Measurements from ENCODE around the gene DAGLA.

DAGLA gene

DNA sequence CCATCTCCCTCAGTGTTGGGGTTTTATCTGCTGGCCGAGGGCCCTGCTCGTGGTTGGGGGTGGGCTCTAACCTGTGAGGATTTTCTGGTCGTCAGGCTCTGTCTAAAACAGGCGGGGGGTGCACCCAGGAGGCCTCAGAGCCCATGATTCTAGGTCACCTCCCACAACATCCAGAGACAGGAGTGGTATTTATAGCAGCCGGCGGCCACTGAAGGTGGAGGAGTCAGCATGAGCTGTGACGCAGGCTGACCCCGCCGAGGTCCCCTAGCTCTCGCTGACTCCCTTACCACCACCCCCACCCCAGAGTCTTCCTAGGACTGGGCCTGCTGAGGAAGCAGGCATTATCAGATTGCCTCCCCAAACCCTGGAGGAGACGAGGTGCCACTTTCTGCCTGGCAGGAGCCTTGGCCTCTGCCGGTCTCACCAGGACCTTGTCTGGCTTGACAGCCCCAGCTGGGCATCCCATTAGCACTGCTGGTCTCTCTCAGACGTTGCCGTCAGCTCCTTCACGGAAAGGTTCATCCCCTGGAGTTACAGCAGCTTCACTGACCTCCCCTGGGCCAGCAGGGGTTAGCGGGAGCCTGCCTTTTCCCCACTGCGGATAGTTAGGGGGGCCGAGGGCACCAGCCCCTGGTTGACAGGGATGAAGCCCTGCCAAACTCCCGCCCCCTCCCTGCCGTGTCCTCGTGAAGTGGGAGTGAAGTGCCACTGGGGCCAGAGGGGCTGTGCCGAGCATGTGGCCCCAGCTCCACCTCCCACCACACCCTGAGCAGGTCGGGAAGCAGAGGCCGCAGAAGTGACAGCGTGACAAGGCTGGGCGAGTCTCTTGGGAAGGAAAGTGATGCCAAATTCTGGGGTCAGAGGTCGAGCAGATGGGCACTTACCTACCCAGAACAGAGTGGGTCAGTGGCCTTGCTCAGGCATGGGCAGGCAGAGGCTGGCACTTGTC lies 26.5 kb downstream of the DAGLA start:
- no peak for DNase-seq (ENCODE audit: extremely low spot score)
- ChIA-PET POLR2A (no interaction called here), CTCF (no interaction called here)
- no peak for TF ChIP-seq ARNT (IDR thresholded peaks at IDR 0.05)
- no peak for TF ChIP-seq L3MBTL2 (conservative IDR thresholded peaks at IDR 0.05)
- TF ChIP-seq ZNF384 (IDR thresholded peaks at IDR 0.05) = no peak
- no peak for TF ChIP-seq FOXA1 (IDR thresholded peaks at IDR 0.05)
- no peak for TF ChIP-seq SUZ12 (IDR thresholded peaks at IDR 0.05)
- no peak for TF ChIP-seq CTBP1 (IDR thresholded peaks at IDR 0.05; ENCODE audit: borderline replicate concordance)
- TF ChIP-seq FOXK2 (IDR thresholded peaks at IDR 0.05) = no peak
- TF ChIP-seq HDGF (IDR thresholded peaks at IDR 0.05; ENCODE audit: borderline replicate concordance) = no peak
- TF ChIP-seq, protein P1, sequence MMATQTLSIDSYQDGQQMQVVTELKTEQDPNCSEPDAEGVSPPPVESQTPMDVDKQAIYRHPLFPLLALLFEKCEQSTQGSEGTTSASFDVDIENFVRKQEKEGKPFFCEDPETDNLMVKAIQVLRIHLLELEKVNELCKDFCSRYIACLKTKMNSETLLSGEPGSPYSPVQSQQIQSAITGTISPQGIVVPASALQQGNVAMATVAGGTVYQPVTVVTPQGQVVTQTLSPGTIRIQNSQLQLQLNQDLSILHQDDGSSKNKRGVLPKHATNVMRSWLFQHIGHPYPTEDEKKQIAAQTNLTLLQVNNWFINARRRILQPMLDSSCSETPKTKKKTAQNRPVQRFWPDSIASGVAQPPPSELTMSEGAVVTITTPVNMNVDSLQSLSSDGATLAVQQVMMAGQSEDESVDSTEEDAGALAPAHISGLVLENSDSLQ (IDR thresholded peaks at IDR 0.05) = no peak
- no peak for TF ChIP-seq NFRKB (IDR thresholded peaks at IDR 0.05)
- no peak for TF ChIP-seq TARDBP (IDR thresholded peaks at IDR 0.05)

DNA sequence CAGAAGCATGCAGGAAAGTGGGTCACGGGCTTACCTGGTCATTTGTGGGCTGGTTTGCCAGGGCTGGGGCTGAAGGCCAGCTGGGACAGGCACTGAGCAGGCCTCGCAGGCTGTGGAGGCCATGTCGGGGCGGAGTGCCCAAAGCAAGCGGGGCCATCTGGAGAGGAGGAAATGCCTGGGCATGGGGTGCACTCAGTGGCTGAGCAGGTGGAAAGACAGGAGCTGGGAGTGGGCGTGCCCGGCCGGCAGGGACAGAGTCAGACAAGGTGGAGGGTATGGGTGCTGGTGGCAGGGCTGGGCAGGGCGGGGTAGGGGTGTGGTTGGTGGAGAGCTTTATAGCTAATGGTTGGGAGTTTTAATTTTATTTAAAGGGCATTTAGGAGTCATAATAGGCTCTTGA lies 27.4 kb downstream of the DAGLA start:
- TF ChIP-seq LEF1 (IDR thresholded peaks at IDR 0.05; ENCODE audit: borderline replicate concordance) (no peak), NFRKB (IDR thresholded peaks at IDR 0.05) (no peak), FOXK2 (IDR thresholded peaks at IDR 0.05) (no peak), ZNF384 (IDR thresholded peaks at IDR 0.05) (no peak), HDGF (IDR thresholded peaks at IDR 0.05; ENCODE audit: borderline replicate concordance) (no peak), TARDBP (IDR thresholded peaks at IDR 0.05) (no peak), SUZ12 (IDR thresholded peaks at IDR 0.05) (no peak), BHLHE40 (IDR thresholded peaks at IDR 0.05; ENCODE audit: borderline replicate concordance) (no peak), ARNT (IDR thresholded peaks at IDR 0.05) (no peak), CTBP1 (IDR thresholded peaks at IDR 0.05; ENCODE audit: borderline replicate concordance) (no peak), FOXA1 (IDR thresholded peaks at IDR 0.05) (no peak), ELF4 (IDR thresholded peaks at IDR 0.05) (no peak), L3MBTL2 (conservative IDR thresholded peaks at IDR 0.05) (no peak), FOXM1 (IDR thresholded peaks at IDR 0.05; ENCODE audit: borderline replicate concordance) (no peak), SP1 (IDR thresholded peaks at IDR 0.05) (no peak)
- TF ChIP-seq, protein P1 (IDR thresholded peaks at IDR 0.05) = no peak
- CTCF ChIA-PET = no interaction called here
- no peak for DNase-seq (ENCODE audit: extremely low spot score)
- POLR2A ChIA-PET = interaction anchor here (3.4 kb wide), 1 partner anchor 11 kb away, joined by 29 read pairs; no protein-coding TSS in a partner anchor

DNA sequence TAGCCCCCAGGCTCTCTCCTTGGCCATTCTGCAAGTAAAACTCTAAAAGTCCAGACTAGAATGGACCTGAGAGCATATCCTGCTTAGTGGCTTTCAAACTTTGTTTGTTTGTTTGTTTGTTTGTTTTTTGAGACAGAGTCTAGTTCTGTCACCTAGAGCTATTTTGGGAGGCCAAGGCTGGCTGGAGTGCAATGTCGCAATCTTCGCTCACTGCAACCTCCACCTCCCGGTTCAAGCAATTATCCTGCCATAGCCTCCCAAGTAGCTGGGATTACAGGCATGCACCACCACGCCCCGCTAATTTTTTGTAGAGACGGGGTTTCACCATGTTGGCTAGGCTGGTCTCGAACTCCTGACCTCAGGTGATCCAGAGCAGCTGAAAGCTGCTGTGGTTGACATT lies 28.9 kb downstream of the DAGLA start:
- ChIA-PET POLR2A (interaction anchor here (3.4 kb wide), 1 partner anchor 9 kb away, joined by 29 read pairs; no protein-coding TSS in a partner anchor), CTCF (interaction anchor here (1.0 kb wide), 1 partner anchor 9 kb away, joined by 3 read pairs; no protein-coding TSS in a partner anchor)
- no peak for DNase-seq (ENCODE audit: extremely low spot score)
- TF ChIP-seq SUZ12 (IDR thresholded peaks at IDR 0.05) = no peak
- TF ChIP-seq FOXM1 (IDR thresholded peaks at IDR 0.05; ENCODE audit: borderline replicate concordance) = no peak
- no peak for TF ChIP-seq CTBP1 (IDR thresholded peaks at IDR 0.05; ENCODE audit: borderline replicate concordance)
- no peak for TF ChIP-seq ARNT (IDR thresholded peaks at IDR 0.05)
- TF ChIP-seq FOXA1 (IDR thresholded peaks at IDR 0.05) = no peak
- TF ChIP-seq, protein P1 (IDR thresholded peaks at IDR 0.05) = no peak
- no peak for TF ChIP-seq ZNF384 (IDR thresholded peaks at IDR 0.05)
- TF ChIP-seq TARDBP (IDR thresholded peaks at IDR 0.05) = no peak
- TF ChIP-seq L3MBTL2 (conservative IDR thresholded peaks at IDR 0.05) = no peak
- TF ChIP-seq HDGF (IDR thresholded peaks at IDR 0.05; ENCODE audit: borderline replicate concordance) = no peak
- no peak for TF ChIP-seq SP1 (IDR thresholded peaks at IDR 0.05)
- TF ChIP-seq BHLHE40 (IDR thresholded peaks at IDR 0.05; ENCODE audit: borderline replicate concordance) = no peak
- TF ChIP-seq NFRKB (IDR thresholded peaks at IDR 0.05) = no peak
- TF ChIP-seq LEF1 (IDR thresholded peaks at IDR 0.05; ENCODE audit: borderline replicate concordance) = no peak
- TF ChIP-seq ELF4 (IDR thresholded peaks at IDR 0.05) = no peak
- no peak for TF ChIP-seq FOXK2 (IDR thresholded peaks at IDR 0.05)

DNA sequence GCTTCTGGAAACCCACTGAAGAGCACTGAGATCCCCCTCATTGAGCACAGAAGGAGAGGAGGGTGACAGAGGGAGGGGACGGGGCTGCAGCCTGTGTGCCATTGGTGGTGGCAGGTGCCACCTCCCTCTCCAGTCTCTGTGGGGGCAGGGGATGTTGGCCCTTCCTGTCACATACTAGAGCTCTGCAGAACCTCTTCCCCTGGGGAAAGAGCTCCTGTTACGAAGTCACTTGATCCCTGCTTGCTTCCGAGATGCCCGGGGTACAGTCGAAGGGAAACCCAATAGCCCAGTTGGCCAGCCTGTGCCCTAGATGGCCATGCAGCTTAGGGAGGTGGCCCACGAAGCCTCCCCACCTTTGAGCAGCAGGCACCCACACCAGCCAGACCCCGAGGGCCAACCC lies 29.4 kb downstream of the DAGLA start:
- ChIA-PET POLR2A (interaction anchor here (3.4 kb wide), 1 partner anchor 9 kb away, joined by 29 read pairs; no protein-coding TSS in a partner anchor), CTCF (interaction anchor here (0.6 to 1.0 kb wide), 2 partner anchors 9 to 189 kb away, joined by 3 read pairs; no protein-coding TSS in a partner anchor)
- DNase-seq (ENCODE audit: extremely low spot score) = no peak
- no peak for TF ChIP-seq BHLHE40 (IDR thresholded peaks at IDR 0.05; ENCODE audit: borderline replicate concordance)
- TF ChIP-seq, protein P1 (IDR thresholded peaks at IDR 0.05) = no peak
- TF ChIP-seq SUZ12 (IDR thresholded peaks at IDR 0.05) = no peak
- TF ChIP-seq LEF1 (IDR thresholded peaks at IDR 0.05; ENCODE audit: borderline replicate concordance) = no peak
- no peak for TF ChIP-seq TARDBP (IDR thresholded peaks at IDR 0.05)
- TF ChIP-seq SP1 (IDR thresholded peaks at IDR 0.05) = no peak
- no peak for TF ChIP-seq ELF4 (IDR thresholded peaks at IDR 0.05)
- TF ChIP-seq ARNT (IDR thresholded peaks at IDR 0.05) = no peak
- TF ChIP-seq FOXK2 (IDR thresholded peaks at IDR 0.05) = no peak
- TF ChIP-seq ZNF384 (IDR thresholded peaks at IDR 0.05) = no peak

DNA sequence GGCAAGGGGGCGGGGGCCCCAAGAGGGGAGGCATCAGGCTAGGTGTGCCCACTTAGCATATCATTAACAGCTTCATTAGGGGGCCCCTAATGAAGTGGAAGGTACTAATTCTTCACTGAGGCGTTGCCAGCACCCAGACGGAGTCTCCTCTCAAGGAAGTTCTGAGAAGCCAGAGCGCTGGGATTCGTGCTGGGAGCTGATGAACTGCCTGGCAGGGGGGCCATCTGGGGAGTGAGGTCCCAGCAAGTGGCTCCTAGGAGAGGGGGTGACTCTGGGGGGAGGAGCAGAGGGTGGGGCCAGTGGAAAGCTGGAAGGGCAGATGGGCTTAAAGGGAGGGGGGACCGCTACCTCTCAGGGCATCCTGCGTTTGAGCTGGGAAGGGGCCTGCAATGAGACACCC lies 29.8 kb downstream of the DAGLA start:
- DNase-seq (ENCODE audit: extremely low spot score) = no peak
- ChIA-PET POLR2A (interaction anchor here (3.4 kb wide), 1 partner anchor 8 kb away, joined by 29 read pairs; no protein-coding TSS in a partner anchor), CTCF (interaction anchor here (0.6 to 1.0 kb wide), 2 partner anchors 8 to 189 kb away, joined by 3 read pairs; no protein-coding TSS in a partner anchor)
- TF ChIP-seq BHLHE40 (IDR thresholded peaks at IDR 0.05; ENCODE audit: borderline replicate concordance) (no peak), ARNT (IDR thresholded peaks at IDR 0.05) (no peak), FOXK2 (IDR thresholded peaks at IDR 0.05) (no peak), NFRKB (IDR thresholded peaks at IDR 0.05) (no peak), ZNF384 (IDR thresholded peaks at IDR 0.05) (no peak), FOXA1 (IDR thresholded peaks at IDR 0.05) (no peak), SP1 (IDR thresholded peaks at IDR 0.05) (no peak), L3MBTL2 (conservative IDR thresholded peaks at IDR 0.05) (no peak), LEF1 (IDR thresholded peaks at IDR 0.05; ENCODE audit: borderline replicate concordance) (no peak), ELF4 (IDR thresholded peaks at IDR 0.05) (no peak), TARDBP (IDR thresholded peaks at IDR 0.05) (no peak), SUZ12 (IDR thresholded peaks at IDR 0.05) (no peak), FOXM1 (IDR thresholded peaks at IDR 0.05; ENCODE audit: borderline replicate concordance) (no peak), CTBP1 (IDR thresholded peaks at IDR 0.05; ENCODE audit: borderline replicate concordance) (no peak), HDGF (IDR thresholded peaks at IDR 0.05; ENCODE audit: borderline replicate concordance) (no peak)
- TF ChIP-seq, protein P1 (IDR thresholded peaks at IDR 0.05) = no peak
